PFSK-1 (cell line): ENCODE measurements around the gene FAM184A.

Source experiments
- FOXP2 ChIP-seq: optimal IDR thresholded peaks from 2 replicates; pipeline ENCODE3; 2011; ENCODE audit warnings: borderline replicate concordance, control low read depth, inconsistent platforms; ENCODE audit not compliant: insufficient read depth; ENCODE audit errors: extremely low read length, extremely low read depth
- POLR2AphosphoS5 ChIP-seq: IDR thresholded peaks from 2 replicates; pipeline ENCODE4 v1.6.1; 2012; ENCODE audit warnings: low read depth, mild to moderate bottlenecking, control low read depth, low read length, moderate library complexity
- SIN3A ChIP-seq: IDR thresholded peaks from 2 replicates; pipeline ENCODE4 v1.6.1; 2012; ENCODE audit warnings: mild to moderate bottlenecking, low read length, moderate library complexity, borderline replicate concordance; ENCODE audit not compliant: insufficient read depth
- TAF1 ChIP-seq: IDR thresholded peaks from 2 replicates; pipeline ENCODE4 v1.6.1; 2012; ENCODE audit warnings: low read length, control low read depth, borderline replicate concordance; ENCODE audit not compliant: insufficient read depth
- TF ChIP-seq, protein P1 (sequence below), 2 experiments: IDR thresholded peaks; 2 replicates each; pipeline versions ENCODE4 v1.6.1 to v1.8.0; 2011 to 2012; ENCODE audit warnings: low read depth in 2 of 2, low read length in 2 of 2, control low read depth in 1 of 2, inconsistent platforms in 1 of 2, mild to moderate bottlenecking in 1 of 2, moderate library complexity in 1 of 2; ENCODE audit not compliant: insufficient read depth in 1 of 2

The FAM184A gene

DNA sequence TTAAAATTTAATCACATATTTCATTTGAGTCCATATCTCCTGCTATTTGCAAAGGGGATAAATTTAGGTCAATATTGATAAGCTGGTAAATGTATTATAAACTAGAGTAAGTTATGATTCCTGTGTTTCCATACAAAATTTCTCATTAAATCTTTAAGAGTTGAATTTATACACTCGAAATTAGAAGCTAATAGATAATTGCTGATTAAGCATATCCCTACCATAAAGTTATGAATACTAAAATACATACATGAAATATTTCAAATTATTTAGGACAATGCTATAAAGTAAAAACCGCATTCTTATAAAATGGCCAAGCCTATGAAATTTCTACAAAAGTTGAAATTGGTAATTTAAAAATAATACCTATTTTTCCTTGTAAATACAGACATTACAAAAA lies 71.5 kb downstream of the FAM184A start:
- no peak for TF ChIP-seq TAF1
- TF ChIP-seq POLR2AphosphoS5 = no peak
- no peak for TF ChIP-seq SIN3A

DNA sequence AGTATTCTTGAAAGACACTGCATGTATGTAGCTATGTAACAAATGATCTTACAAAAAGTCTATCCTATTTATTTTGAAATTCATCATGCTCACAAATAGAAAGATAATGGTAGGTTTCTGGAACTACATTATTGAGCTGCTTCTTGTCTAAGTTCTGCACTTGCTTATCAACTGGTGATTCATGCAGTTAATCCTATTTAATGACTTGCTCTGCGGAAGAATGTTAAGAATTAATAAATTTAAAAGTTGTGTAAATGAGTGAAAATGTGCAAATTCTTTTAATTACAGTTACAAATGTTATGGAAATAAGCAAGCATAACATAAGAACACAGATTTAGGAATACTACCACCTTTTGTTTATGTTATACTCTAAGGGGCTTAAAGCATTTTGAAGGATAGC lies 76.4 kb downstream of the FAM184A start:
- TF ChIP-seq, protein P1, sequence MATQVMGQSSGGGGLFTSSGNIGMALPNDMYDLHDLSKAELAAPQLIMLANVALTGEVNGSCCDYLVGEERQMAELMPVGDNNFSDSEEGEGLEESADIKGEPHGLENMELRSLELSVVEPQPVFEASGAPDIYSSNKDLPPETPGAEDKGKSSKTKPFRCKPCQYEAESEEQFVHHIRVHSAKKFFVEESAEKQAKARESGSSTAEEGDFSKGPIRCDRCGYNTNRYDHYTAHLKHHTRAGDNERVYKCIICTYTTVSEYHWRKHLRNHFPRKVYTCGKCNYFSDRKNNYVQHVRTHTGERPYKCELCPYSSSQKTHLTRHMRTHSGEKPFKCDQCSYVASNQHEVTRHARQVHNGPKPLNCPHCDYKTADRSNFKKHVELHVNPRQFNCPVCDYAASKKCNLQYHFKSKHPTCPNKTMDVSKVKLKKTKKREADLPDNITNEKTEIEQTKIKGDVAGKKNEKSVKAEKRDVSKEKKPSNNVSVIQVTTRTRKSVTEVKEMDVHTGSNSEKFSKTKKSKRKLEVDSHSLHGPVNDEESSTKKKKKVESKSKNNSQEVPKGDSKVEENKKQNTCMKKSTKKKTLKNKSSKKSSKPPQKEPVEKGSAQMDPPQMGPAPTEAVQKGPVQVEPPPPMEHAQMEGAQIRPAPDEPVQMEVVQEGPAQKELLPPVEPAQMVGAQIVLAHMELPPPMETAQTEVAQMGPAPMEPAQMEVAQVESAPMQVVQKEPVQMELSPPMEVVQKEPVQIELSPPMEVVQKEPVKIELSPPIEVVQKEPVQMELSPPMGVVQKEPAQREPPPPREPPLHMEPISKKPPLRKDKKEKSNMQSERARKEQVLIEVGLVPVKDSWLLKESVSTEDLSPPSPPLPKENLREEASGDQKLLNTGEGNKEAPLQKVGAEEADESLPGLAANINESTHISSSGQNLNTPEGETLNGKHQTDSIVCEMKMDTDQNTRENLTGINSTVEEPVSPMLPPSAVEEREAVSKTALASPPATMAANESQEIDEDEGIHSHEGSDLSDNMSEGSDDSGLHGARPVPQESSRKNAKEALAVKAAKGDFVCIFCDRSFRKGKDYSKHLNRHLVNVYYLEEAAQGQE (IDR thresholded peaks at IDR 0.05; ENCODE audit: insufficient read depth in 1 of 2, low read depth in 2 of 2, low read length in 2 of 2) = no peak
- no peak for TF ChIP-seq TAF1
- TF ChIP-seq POLR2AphosphoS5 = no peak
- no peak for TF ChIP-seq FOXP2
- TF ChIP-seq SIN3A = no peak

DNA sequence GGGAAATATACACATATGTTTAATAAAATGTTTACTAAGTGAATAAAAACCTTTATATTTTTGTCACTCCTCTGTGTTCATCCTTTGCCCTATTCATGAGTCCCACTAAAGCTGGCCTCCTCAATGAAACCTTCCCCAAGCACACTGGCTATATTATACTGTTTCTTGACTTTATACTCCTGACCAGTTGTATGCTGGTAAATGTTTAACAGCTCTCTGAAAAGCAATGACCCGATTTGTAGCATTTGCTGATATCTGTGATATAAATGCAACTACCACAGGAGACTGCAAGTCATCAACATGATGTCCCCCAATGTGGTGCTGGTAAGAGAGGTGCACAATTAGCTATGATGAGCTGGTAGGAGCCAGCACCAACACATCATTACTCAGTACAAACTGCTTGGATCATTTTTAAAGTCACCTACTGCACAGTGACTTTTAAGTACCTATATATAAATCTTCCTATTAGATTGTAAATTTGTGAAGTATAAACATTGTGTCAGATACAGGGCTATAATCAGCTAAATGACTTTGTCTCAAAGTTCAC lies 78.9 kb downstream of the FAM184A start:
- TF ChIP-seq FOXP2 = no peak
- TF ChIP-seq SIN3A = no peak
- TF ChIP-seq, protein P1 (IDR thresholded peaks at IDR 0.05; ENCODE audit: insufficient read depth in 1 of 2, low read depth in 2 of 2, low read length in 2 of 2) = no peak
- TF ChIP-seq POLR2AphosphoS5 = no peak
- TF ChIP-seq TAF1 = no peak

DNA sequence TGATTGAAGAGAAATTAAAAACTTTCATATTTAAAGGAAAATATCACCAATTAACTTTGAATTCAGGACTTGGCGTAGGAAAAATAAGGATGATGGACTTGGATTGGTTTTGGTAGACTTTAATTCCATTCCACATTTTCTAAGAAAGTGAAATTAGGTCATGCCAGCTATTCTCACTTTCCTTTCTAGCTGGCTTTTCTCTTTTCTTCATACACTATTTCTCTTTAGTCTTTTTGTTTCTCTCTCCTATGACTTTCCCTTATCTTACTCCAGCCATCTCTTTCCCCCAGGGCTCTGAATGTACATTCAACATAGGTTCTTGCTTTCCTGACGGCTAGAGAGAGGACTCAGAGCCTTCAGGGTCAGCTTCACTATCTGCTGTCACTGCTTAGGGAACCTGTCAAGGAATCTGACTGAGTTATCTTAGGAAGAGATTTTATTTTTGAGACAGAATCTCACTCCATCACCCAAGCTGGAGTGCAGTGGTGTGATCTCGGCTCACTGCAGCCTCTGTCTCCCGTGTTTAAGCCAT lies 82.1 kb downstream of the FAM184A start:
- no peak for TF ChIP-seq POLR2AphosphoS5
- no peak for TF ChIP-seq SIN3A
- TF ChIP-seq TAF1 = no peak
- TF ChIP-seq, protein P1 (IDR thresholded peaks at IDR 0.05; ENCODE audit: insufficient read depth in 1 of 2, low read depth in 2 of 2, low read length in 2 of 2) = no peak
- TF ChIP-seq FOXP2 = no peak

DNA sequence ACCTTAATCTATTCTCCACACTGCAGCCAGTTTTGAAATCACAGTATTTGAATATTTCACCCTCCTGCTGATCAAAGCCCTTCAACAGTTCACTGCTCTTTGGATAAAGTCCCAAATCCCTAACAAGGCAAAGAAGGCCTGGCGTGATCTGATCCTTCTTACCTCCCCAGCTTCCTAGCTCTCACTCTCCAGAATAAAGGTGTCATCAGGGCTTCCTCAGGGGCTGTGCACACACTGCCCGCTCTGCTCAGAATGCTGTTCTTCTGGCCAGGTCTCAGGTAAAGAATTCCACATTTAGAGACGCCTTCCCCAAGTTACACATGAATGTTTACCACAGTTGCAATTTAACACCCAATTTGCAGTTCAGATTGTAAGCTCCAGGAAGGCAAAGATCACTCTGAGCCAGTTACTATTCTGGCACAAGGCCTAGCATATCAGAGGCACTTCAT lies 84.6 kb downstream of the FAM184A start:
- no peak for TF ChIP-seq SIN3A
- TF ChIP-seq FOXP2 = no peak
- TF ChIP-seq TAF1 = no peak
- TF ChIP-seq, protein P1 (IDR thresholded peaks at IDR 0.05; ENCODE audit: insufficient read depth in 1 of 2, low read depth in 2 of 2, low read length in 2 of 2) = no peak
- no peak for TF ChIP-seq POLR2AphosphoS5
